Suppressor macrophage (primary cell): Measurements from ENCODE around the gene PHF12.
A peak's percentile ranks its signal among the peaks of the same experiment; 100 is the strongest.

ENCODE experiments used
- DNase-seq, 4 experiments: peaks; one replicate each; pipeline ENCODE4 v3.0.0-alpha.2; 2020 to 2022

The PHF12 gene

DNA sequence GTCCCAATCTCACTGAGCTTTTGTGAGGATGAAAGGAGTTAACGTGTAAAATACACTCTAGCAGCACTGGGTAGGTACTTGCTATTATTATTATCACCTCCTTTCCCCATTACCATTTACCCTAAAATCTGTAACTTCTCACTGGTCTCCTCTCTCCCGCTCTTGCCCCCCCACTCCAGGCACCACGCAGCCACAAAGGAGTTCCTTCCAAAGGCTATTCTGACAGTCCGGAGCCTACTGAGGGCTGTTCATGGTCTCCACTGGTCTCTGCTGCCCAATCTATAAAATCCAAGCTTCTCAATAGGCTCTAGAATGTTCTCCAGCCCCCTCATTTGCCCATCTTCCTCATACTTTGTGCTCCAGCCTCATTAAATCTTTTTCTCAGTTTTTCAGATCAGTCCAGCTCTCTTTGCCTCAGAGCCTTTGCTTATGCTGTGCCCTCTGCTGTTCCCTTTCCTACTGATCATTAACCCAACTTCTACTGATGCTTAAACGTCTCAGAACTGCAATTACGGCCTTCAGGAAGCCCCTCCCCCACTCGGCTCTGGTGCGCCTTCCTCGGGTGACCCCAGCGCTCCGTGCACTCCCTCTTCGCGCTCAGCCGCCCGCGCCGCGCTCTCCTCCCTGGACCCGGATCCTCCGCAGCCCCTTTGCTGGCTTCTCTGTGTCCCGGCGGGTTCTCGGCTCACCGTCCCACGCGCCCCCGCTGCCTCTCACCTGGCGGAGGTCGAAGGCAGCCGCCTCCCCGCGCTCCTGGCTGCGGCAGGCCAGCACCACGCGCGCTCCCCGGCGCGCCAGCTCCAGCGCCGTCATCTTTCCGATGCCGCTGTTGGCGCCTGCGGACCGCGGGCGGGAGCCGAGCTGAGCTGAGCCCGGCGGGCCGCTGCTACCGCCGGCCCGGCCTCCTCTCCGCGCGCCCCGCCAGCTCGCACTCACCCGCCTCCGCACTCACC lies 49.2 kb downstream of the PHF12 start:
- DNase-seq = peak in 3 of 4 experiments; percentile 19 to 55 (median 41)

DNA sequence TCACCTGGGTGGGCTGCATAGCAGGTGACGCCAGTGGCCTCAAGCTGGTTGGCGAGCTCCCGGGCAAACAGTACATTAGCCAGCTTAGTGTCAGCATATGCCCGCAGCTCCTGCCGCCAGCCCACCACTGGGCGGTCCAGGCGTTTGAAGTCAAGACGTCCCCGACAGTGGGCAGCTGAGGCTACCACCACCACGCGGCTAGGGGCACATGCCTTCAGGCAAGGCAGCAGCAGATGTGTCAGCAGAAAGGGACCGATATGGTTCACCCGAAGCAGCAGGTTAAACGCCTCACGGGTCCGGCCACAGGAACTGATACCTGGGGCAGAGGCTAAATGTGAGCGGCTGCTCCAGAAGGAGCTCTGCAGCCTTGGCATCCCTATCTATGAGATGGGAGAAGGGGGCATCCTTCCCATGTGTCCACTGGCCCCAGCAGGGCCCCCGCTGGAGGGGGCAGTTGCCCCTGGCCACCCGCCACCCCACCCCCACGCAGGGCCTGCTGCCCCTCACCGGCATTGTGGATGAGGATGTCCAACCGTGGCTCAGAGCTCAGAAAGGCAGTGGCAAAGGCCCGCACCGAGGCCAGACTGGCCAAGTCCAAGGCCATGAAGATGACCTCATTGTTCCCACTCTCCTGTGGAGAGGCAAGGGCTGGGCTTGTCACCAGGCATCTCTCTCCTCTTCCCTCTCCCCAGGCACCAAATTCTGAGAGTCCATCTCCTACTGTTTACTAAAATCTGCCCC lies 50.2 kb downstream of the PHF12 start:
- no peak for DNase-seq

DNA sequence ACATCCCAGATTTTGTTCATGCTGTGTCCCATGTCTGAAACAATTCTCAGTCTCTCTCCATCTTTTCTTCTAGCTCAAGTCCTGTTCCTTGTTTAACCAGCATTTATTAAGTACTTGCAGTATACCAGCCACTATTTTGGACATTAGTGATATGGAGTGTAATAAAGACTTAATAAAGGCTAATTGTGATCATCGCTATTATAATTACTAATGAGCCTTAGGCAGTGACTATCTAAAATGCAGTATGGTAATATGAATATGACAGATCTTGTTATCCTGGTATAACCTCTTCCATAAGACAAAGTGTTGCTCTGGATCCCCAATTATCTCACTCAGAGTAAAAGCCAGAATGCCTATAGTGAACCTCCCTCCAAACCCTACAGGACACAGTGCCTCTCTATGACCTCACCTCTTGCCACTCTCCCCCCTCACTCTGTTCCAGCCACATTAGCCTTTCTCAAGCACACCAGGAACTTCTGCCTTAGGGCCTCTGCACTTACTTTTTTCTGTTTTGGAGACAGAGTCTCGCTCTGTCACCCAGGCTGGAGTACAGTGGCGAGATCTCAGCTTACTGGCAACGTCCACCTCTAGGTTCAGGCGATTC lies 52.0 kb downstream of the PHF12 start:
- DNase-seq = no peak

DNA sequence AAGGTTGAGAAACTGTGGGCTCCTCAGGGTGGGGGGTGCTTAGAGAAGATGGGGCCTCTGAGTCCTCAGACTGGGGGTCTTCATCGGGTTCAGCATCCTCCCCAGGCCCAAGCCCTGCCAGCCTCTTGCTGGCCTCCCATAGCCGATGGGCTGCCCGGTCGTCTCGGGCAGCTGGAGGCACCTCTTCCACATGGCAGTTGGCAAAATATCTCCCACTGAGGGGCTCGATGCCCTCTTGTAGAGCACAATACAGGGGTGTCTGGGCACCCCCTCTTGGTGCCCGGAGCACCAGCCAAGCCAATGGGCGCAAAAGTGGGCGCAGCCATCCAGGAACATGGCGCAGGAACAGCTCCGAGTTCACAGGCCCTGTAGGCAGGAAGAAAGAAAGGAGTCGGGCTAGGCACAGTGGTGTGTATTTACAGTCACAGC lies 52.8 kb downstream of the PHF12 start:
- no peak for DNase-seq

DNA sequence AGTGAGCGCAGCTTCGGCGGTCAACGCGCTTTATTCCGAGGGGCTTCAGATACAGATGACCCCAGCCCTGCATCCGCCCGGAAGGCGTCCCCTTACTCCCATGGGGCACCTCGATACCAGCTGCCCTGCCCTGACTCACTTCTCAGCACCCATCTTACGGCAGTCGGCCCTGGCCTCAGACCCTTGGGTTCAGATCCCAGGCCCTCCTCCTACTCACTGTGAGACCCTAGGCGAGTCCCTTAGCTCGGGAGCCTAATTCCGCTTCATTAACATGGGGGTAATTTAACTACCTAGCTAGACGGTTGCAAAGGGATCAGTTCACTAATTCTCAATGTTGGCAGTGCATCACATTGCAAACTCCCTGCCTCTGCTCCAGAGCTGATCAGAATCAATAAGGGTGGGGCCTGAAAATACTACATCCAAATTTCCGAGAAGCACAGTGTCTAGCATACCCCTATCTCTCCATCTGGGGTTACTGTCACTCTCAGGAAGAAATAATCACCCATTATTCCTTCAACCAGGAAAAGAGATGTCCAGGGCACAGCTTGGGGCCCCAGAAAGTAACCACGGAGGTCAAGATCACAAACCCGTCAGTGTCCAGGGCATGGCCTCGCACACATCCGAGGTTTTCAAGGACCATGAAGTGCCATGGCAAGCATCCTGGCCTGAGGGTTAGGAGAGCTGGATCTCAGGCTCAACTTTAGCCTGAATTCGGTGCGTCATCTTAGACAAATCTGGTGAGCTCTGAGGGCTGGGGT lies 53.4 kb downstream of the PHF12 start:
- DNase-seq = no peak

DNA sequence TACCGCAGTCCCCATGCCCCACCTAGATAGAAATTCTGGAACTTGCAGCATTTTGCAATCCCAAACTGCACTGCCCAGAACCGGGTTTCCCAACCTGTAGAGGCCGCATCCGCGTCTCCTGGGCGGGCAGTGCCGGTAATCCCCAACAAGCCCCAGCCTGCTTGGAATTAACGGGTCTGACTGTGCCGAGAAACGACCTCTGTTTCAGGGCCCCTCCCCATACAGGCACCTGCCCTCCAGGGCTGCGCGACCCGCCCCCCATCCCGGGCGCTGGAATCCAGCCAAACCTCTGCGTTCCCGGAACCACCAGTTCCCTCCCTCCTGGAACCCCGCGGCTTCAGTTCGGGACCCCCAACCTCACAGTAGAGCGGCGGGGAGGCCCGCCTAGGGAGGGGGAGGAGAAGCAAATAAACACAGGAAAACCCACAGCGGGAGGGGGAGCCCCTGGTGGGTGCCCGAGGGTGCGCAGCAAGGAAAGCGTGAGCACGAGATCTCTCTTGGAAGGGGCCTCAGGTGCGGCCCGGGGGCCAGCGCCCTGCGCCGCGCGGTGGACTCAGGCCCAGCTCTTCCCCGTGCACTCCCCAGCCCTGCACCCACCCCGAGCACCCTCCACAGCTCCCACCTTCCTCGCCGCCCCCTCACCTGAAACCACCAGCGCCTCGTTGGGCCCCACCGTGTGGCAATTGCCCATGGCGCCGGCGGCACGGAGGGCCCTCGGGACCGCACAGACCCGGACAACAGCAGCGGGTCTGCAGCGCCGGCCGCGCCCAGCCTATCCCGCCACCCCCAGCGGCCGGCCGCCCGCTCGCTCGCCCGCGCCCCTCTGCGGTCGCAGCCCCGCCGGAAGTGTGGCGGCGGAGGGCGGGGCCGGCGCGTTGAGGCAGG lies 54.2 kb downstream of the PHF12 start, which contains the start of gene FLOT2:
TSS of gene FLOT2 (minus strand) at position 850 of the 885 bp plus-strand sequence. CDS start at position 691, 159 bp downstream.
- peak; percentile 41 to 77 (median 58) for DNase-seq

DNA sequence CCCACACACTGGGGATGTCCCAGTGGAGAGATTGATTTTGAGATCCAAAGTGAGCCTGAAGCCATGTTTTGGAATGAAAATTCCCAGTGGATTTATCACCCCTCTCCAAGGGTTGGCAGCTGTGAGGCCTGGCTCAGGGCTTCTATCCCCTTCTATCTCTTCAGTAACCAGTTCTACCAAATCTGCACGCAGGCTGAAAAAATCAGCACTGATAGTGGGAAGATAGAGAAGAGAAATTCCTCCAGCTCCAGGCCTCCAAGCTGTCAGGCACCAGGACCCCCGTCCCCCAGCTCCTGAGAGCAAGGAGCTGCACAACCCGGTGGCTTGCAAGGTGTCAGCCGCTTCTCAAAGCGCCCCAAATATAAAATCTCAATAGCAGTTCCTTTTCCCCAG lies 54.8 kb downstream of the PHF12 start:
- DNase-seq = no peak

DNA sequence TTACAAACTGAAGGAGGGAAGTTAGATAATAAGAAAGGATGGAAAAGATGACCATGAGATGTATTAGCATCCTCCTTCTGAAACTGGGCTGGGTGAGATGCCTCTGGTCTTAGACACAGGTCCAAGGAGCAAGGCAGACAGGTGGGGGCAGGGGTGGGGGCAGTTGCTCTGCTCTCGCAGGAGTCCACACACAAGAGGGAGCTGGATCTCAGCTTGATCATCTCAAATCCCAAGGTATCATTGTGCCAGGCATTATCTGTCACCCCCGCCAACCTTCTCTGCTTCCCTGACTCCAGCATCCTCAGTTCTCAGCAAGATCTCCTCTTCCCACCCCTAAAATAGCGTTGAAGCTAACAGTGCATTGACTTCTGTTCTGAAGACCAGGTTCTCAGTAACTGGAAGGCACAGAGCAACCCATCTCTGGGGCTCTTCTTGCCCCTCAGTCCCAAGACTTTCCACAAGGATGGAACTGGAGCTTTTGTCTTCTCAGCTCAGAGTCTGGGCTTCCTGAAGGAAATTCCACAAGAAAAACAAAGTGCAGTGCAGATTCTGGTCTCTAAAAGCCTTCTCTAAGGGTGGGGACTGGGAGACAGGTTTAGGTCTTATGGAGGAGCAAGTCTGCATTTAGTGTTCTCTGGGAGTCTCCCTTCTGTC lies 55.4 kb downstream of the PHF12 start:
- no peak for DNase-seq

DNA sequence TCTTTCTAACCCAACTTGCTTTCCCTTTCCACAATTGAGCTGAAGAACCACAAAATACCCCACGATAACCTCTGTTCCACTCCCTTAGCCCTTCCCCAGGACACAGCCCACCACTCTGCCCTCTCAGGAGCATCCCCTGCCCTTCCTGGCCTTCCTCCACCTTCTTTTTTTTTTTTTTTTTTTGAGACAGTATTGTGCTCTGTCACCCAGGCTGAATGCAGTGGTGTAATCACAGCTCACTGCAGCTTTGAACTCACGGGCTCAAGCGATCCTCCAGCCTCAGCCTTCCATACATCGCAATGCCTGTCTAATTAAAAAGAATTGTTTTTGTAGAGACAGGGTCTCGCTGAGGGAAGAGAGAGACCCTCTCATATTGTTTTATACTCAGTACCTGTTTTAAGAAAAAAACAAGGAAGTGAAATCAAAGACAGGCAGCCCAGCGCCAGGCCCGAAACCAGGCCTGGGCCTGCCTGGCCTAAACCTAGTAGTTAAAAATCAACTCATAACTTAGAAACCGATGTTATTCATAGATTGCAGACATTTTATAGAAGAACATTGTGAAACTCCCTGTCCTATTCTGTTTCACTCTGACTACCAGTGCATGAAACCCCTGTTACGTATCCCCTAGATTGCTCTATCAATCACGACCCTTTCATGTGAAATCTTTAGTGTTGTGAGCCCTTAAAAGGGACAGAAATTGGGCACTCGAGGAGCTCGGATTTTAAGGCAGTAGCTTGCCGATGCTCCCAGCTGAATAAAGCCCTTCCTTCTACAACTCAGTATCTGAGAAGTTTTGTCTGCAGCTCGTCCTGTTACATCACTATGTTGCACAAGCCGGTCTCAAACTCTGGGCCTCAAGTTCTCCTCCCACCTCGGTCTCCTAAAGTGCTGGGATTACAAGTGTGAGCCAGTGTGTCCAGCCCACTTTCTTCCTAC lies 57.8 kb downstream of the PHF12 start:
- DNase-seq = peak; percentile 67 to 83 (median 78)

DNA sequence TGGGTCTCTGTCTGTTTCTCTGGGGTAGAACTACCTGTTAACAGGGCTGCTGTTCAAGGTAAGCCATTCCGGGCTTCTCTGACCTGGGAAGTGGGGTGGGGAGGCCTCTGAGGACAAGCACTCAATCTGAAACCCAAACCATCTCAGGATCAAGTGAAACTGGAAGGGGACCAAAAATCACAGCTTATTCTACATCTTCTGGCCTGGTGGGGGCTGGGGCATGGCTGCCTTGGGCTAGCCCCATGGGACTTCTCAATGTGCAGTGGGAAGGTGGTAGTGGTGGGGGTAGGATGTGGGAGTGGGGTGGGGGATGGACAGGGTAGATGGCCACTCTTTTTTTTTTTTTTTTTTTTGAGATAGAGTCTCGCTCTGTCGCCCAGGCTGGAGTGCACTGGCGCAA lies 59.3 kb downstream of the PHF12 start:
- DNase-seq = no peak

DNA sequence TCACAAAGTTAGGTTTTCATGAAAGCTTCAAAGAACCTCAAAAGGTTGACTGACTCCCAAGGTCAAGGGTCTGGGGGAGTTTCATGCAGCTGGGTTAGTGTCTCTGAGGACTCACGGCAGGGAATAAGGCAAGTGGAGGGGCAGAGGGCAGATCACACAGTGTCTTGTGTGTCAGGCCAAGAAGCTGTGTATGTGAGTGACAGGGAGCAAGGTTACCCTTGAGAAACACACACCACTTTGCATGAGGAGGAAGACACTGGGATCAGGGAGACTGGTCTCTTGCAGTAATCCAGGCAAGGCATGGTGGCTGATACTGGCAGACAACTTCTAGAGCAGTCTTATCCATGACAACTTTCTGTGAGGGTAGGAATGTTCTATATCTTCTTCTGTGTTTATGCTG lies 60.1 kb downstream of the PHF12 start:
- no peak for DNase-seq

DNA sequence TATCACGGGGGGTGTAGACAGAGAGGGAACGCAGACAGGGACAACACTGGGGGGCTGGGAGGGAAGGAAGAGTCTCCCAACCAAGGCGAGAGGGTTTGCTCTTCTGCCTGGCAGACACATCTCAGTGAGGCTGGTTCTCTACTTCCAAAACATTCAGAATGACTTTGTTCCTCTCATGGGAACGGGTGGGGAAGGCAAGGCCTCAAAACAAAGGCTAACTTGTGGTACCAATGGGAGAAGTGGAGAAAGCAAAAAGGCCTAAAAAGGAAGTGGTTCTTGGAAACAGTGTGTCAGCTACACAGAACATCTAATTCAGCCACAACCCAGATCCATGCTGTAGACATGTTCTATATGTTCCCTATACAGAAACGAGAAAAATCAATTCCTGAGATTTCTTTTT lies 61.3 kb downstream of the PHF12 start:
- peak; percentile 43 to 70 (median 56) for DNase-seq

DNA sequence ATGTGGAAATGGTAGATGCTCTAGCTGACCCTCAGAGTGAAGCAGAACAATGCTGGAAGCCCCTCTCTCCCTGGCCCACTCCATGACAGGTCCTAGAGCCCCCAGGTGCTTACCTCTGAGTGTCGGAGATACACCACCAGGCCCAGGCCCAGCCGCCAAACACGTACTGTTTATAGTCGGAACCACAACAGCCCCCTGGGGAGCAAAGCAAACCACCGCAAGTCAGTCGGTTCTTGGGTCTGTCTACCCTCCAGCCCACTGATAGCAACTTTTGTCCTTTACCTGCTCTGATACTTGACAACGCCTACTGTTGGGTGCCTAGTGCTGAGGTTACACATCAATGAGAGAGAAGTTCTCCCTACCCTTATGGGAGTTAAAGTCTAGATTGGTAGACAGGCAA lies 62.5 kb downstream of the PHF12 start:
- no peak for DNase-seq

DNA sequence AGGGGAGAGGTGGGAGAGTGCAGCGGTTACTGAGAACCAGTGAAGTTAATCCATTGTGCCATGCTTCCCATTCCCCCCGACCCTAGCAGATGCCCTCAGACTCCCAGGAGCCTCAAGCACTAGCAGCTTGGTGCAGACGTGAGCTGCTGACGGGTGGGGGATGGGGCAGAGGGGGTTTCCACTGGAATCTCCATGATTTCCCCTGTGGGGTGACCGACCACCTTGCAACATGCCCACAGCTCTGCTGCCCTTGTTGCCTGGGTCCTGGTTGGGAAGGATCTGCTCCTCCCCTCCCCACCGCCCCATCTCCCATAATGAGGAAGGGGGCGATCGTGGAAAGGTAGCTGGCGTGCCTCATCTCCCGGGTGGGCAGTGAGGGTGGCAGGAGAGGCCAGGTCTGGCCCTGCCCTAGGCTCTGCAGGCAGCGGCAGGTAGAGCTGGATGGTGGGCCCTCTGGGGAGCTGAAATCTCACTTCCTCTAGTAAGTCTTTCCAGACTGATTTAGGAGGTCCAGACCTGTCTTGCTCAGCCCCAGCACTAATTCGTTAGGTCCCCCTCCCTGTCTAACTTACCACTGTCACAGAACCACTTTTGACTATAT lies 63.3 kb downstream of the PHF12 start:
- DNase-seq = no peak

DNA sequence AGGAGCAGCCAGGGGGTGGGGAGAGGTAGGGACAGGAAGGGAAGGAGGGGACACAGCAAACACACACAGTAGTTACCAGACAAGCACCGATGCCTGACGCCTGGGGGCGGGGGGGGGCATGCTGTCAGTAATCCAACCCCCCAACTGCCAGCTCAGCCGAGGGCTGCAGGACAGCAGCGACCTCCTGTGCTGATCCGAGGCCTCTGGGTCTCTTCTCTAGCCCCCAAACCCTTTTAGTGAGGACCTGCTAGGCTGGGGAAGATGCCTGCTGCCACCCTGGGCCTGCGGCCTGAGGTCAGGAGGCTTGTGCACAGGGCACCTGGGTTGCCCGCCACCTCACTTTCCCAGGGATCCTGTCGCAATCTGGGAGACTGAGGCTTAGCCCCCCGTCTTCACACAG lies 65.4 kb downstream of the PHF12 start:
- no peak for DNase-seq

DNA sequence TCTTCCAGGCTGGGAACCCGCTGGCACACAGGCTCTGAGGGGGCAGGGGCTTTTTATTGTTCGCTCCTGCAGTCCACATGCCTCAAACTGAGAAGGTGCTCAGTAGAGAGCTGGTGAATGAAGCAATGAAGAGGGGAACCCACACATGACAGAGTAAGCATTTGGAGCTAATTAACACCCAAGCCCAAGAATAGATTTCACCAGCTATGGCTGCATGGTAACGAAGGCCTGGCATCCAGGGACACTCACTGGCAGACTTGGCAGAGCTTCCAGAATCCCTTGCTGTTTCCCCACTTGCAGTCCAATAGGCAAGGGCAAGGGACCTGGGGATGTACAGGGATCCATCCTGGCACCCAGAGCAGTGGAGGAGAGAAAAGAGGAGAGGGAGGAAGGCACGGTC lies 66.0 kb downstream of the PHF12 start:
- DNase-seq = no peak

DNA sequence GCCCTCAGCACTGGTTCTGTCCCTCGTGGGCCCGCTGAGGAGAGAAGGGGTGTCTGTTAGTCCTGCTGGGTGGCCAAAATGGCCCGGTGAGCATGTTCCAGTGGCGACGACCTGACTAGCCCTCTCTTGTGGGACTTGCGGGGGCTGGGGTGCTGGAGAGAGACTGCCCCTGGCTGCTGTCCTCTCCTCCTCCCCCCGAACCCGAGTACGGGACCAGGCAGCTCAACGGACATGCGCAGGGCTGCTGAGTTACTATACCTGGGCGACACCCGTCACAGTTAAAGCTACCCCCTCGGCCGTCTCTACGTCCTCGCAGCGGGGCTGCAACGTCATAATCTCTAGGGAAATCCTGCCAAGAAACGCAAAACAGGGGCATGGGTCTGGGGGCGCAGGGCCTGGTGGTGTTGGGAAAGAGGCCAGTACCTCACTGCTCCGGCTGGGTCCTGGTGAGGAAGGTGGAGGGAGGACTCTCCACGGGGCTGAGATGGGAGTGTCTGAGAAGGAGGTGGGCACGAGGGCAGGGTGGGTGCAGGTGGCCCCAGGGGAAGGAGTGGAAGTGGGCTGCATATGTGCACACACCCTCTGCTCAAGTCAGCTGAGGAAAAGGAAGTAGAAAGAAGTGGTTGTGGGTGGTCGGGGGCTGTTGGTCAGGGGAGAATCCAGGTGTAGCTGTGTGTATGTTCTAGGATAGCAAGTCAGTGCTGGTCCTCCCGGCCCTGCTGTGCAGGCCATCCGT lies 67.2 kb downstream of the PHF12 start:
- DNase-seq = no peak

DNA sequence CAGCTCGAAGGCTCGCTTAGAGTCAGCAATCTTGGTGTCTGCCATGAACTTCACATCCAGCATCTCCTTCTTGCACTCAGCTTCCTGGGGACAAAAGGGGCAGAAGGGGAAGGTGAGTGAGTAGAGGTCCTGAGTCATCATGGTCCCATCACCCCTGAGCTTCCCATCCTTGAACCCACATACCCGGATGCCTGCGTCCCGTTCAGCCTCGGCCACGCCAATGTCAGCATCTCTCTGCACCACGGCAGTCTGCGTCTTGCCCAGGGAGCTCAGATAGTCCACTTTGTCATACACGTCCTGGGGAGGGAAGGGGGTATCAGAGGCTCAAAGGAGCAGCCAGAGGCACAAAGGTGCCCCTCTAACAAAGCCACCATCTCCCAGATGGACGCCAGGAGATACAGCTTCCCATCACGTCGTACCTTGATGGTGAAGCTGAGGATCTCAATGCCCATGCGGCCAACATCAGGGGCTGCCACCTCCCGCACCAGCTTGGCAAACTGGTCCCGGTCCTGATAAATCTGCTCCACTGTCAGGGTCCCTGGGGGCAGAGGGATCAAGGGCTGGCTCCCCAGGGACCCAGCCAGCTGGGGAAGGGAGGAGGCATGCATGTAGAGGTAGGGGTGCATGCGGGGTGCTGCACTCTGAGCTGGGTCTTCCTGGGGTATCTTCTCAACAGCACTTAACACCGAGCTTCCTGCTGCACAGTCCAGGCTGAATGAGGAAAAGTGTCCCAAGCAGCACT lies 69.0 kb downstream of the PHF12 start:
- DNase-seq = no peak
